ENCODE measurements around the gene RNF224. TPM values are rescaled to one million over a fixed set of nuclear protein-coding genes. Genes with fewer than 3 reads are reported as not detected.

The RNF224 gene
- total and polyA plus RNA-seq, 10 of the 15 experiments (the other 5 are each of a cell fraction or from before 2014, with no cell fraction given) = not detected

DNA sequence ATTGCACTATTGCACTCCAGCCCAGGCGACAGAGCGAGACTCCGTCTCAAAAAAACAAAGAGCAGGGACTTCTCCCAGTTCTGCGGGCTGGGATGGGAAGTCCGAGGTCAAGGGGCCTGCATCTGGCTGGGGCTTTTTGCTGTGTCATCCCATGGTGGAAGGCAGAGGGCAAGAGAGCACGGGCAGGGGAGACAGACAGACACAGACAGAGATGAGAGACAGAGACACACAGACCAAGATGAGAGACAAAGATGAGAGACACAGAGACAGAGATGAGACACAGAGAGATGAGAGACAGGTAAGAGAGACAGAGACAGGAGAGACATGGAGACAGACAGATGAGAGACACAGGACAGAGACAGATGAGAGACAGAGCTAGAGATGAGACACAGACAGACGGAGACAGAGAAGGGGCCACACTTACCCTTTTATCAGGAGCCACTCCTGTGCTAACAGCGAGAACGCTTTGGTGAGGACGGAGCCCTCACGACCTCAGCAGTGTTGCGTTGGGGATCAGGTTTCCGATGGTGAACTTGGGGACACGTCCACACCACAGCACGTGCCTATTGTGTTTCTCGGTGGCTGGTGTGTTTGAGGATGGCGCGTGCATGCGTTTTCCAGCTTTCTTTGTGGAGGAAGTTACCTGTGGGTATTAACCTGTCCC, 41.4 kb downstream of the RNF224 start:
- intact Hi-C loops (cut with micrococcal nuclease; ENCODE audit: unreplicated experiment) (no loop called here), in situ Hi-C loops (cut with MboI) (no loop called here)
- Histone ChIP-seq H3K27me3 (replicated peaks in 1 of 2; ENCODE audit: control insufficient read depth in 2 of 2, insufficient read depth in 2 of 2, low read length in 1 of 2) (no peaks in the 10 kb centered on the region), H3K9ac (ENCODE audit: control insufficient read depth, insufficient read depth, low read length) (peak overlapping the region; percentile 28), H3K9me3 (replicated peaks; ENCODE audit: control insufficient read depth, insufficient read depth, low read length) (no peaks in the 10 kb centered on the region), H3K4me1 (ENCODE audit: control insufficient read depth, insufficient read depth, low read length) (peaks cover 17% of the 10 kb centered on the region), H2AFZ (ENCODE audit: control insufficient read depth, low read depth, low read length) (no peak overlapping the region), H3K36me3 (ENCODE audit: control insufficient read depth in 2 of 2, insufficient read depth in 2 of 2, low read length in 1 of 2) (peaks cover 6 to 18% of the 10 kb centered on the region in 2 experiments; a peak in 3 of 4 replicates), H3K27ac (ENCODE audit: control insufficient read depth, insufficient read depth) (peak overlapping the region; percentile 47), H3K79me2 (ENCODE audit: control insufficient read depth, insufficient read depth, low read length) (0 out of 2 replicates have a peak, but pooled peaks cover 2% of the 10 kb centered on the region), H3K4me2 (ENCODE audit: control insufficient read depth, insufficient read depth) (peak overlapping the region; percentile 68), H4K20me1 (ENCODE audit: control insufficient read depth, insufficient read depth) (no peaks in the 10 kb centered on the region), H3K4me3 (peak overlapping the region; percentile 46; the same call in 1 of the 2 replicates)
- ChIA-PET CTCF (interaction anchor here (0.9 to 2.6 kb wide), 3 partner anchors 8 to 32 kb away, joined by 3 to 11 read pairs (median 4); partner anchors contain the start of gene TOR4A), RAD21 (ENCODE audit: unreplicated experiment) (interaction anchor here (0.8 to 1.9 kb wide), 2 partner anchors 9 to 32 kb away, joined by 3 to 5 read pairs; partner anchors contain the start of gene TOR4A), POLR2A (interaction anchor here (0.6 to 2.4 kb wide), 4 partner anchors 13 to 87 kb away, joined by 3 to 13 read pairs (median 3); partner anchors contain the start of genes NELFB and TPRN), SMC1A (ENCODE audit: uncharacterized antibody, unreplicated experiment) (no interaction called here)
- FAIRE-seq (peak; percentile 31), DNase-seq (ENCODE audit: low read depth, low spot score) (no peak), ATAC-seq (peak; percentile 53)
- TF ChIP-seq, protein P1, sequence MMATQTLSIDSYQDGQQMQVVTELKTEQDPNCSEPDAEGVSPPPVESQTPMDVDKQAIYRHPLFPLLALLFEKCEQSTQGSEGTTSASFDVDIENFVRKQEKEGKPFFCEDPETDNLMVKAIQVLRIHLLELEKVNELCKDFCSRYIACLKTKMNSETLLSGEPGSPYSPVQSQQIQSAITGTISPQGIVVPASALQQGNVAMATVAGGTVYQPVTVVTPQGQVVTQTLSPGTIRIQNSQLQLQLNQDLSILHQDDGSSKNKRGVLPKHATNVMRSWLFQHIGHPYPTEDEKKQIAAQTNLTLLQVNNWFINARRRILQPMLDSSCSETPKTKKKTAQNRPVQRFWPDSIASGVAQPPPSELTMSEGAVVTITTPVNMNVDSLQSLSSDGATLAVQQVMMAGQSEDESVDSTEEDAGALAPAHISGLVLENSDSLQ (IDR thresholded peaks at IDR 0.05) = peak; percentile 8; the same call in 1 of the 2 replicates
- TF ChIP-seq BHLHE40 (IDR thresholded peaks at IDR 0.05; ENCODE audit: borderline replicate concordance in 1 of 2, low read depth in 2 of 2, low read length in 1 of 2) = no peak
- TF ChIP-seq, protein P2, sequence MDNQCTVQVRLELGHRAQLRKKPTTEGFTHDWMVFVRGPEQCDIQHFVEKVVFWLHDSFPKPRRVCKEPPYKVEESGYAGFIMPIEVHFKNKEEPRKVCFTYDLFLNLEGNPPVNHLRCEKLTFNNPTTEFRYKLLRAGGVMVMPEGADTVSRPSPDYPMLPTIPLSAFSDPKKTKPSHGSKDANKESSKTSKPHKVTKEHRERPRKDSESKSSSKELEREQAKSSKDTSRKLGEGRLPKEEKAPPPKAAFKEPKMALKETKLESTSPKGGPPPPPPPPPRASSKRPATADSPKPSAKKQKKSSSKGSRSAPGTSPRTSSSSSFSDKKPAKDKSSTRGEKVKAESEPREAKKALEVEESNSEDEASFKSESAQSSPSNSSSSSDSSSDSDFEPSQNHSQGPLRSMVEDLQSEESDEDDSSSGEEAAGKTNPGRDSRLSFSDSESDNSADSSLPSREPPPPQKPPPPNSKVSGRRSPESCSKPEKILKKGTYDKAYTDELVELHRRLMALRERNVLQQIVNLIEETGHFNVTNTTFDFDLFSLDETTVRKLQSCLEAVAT (IDR thresholded peaks at IDR 0.05) = peak; percentile 48; the same call in 1 of the 2 replicates
- TF ChIP-seq, protein P3, sequence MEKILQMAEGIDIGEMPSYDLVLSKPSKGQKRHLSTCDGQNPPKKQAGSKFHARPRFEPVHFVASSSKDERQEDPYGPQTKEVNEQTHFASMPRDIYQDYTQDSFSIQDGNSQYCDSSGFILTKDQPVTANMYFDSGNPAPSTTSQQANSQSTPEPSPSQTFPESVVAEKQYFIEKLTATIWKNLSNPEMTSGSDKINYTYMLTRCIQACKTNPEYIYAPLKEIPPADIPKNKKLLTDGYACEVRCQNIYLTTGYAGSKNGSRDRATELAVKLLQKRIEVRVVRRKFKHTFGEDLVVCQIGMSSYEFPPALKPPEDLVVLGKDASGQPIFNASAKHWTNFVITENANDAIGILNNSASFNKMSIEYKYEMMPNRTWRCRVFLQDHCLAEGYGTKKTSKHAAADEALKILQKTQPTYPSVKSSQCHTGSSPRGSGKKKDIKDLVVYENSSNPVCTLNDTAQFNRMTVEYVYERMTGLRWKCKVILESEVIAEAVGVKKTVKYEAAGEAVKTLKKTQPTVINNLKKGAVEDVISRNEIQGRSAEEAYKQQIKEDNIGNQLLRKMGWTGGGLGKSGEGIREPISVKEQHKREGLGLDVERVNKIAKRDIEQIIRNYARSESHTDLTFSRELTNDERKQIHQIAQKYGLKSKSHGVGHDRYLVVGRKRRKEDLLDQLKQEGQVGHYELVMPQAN (conservative IDR thresholded peaks at IDR 0.05) = no peak
- TSS peak; percentile 39 for BruUV-seq (replicated peaks)
- WGBS (ENCODE audit: insufficient coverage, insufficient replicate concordance, low lambda C conversion rate, missing lambda C conversion rate) = 42% methylated on average over 19 of the region's 19 CpGs

Data from GM12878 (cell line).